ENCODE results near the gene PCDH15. TPM values are rescaled to one million over a fixed set of nuclear protein-coding genes. Genes with fewer than 3 reads are reported as not detected.
A peak's percentile ranks its signal among the peaks of the same experiment; 100 is the strongest.

The PCDH15 gene
- total RNA-seq, 4 donors from 2014 or later: 0.14 to 0.48 (median 0.37) TPM; not detected in 1

- Histone ChIP-seq H3K4me3 (no peak overlapping the region), H3K9me3 (no peaks in the 10 kb centered on the region), H3K27me3 (no peaks in the 10 kb centered on the region), H3K27ac (no peak overlapping the region), H3K4me1 (peaks cover 0 to 4% (median 0%) of the 10 kb centered on the region in 4 donors), H3K36me3 (no peaks in the 10 kb centered on the region)
- TF ChIP-seq POLR2A (IDR thresholded peaks at IDR 0.05) (no peak), POLR2AphosphoS5 (IDR thresholded peaks at IDR 0.05) (no peak), EP300 (IDR thresholded peaks at IDR 0.05; ENCODE audit: low read depth) (no peak), CTCF (IDR thresholded peaks at IDR 0.05) (no peak)
- in situ Hi-C loops (cut with MboI; ENCODE audit: low pct_ligation_motif_present in 1 of 4, low pct_unique_long_range_greater_than_20kb in 1 of 4, low sequenced_read_pairs in 3 of 4) (no loop called here), intact Hi-C loops (cut with DNase I; ENCODE audit: low total_unique reads) (no loop called here)
- 18 to 25% methylated on average over 1 of the region's 1 CpG for WGBS, 2 donors (ENCODE audit: low coverage in 1 of 2)
- DNase-seq: no peak
Measured at GRCh38 chr10:53843736-53844362, 957.2 kb downstream of the PCDH15 start.

GRCh38 chr10:53841483-53842145 is 959.4 kb downstream of the PCDH15 start:
- Histone ChIP-seq H3K27me3 (no peaks in the 10 kb centered on the region), H3K9me3 (no peaks in the 10 kb centered on the region), H3K4me1 (peaks cover 0 to 4% (median 0%) of the 10 kb centered on the region in 4 donors), H3K36me3 (no peaks in the 10 kb centered on the region), H3K4me3 (no peak overlapping the region), H3K27ac (no peak overlapping the region)
- no peak for TF ChIP-seq CTCF (IDR thresholded peaks at IDR 0.05)
- no peak for TF ChIP-seq EP300 (IDR thresholded peaks at IDR 0.05; ENCODE audit: low read depth)
- TF ChIP-seq POLR2A (IDR thresholded peaks at IDR 0.05): no peak
- TF ChIP-seq POLR2AphosphoS5 (IDR thresholded peaks at IDR 0.05): no peak
- intact Hi-C loops (cut with DNase I; ENCODE audit: low total_unique reads) (no loop called here), in situ Hi-C loops (cut with MboI; ENCODE audit: low pct_ligation_motif_present in 1 of 4, low pct_unique_long_range_greater_than_20kb in 1 of 4, low sequenced_read_pairs in 3 of 4) (no loop called here)
- WGBS, 2 donors (ENCODE audit: low coverage in 1 of 2): 69 to 73% methylated on average over 9 of the region's 9 CpGs
- no peak for DNase-seq

- Histone ChIP-seq H3K4me3 (no peak overlapping the region), H3K27me3 (no peaks in the 10 kb centered on the region), H3K4me1 (peaks cover 0 to 4% (median 0%) of the 10 kb centered on the region in 4 donors), H3K27ac (no peak overlapping the region), H3K36me3 (no peaks in the 10 kb centered on the region), H3K9me3 (no peaks in the 10 kb centered on the region)
- in situ Hi-C loops (cut with MboI; ENCODE audit: low pct_ligation_motif_present in 1 of 4, low pct_unique_long_range_greater_than_20kb in 1 of 4, low sequenced_read_pairs in 3 of 4) (no loop called here), intact Hi-C loops (cut with DNase I; ENCODE audit: low total_unique reads) (no loop called here)
- no peak for DNase-seq
- TF ChIP-seq POLR2AphosphoS5 (IDR thresholded peaks at IDR 0.05): no peak
- no peak for TF ChIP-seq POLR2A (IDR thresholded peaks at IDR 0.05)
- no peak for TF ChIP-seq CTCF (IDR thresholded peaks at IDR 0.05)
- no peak for TF ChIP-seq EP300 (IDR thresholded peaks at IDR 0.05; ENCODE audit: low read depth)
- 59 to 97% methylated on average over 3 to 4 of the region's 4 CpGs for WGBS, 2 donors (ENCODE audit: low coverage in 1 of 2)
Measured at GRCh38 chr10:53840653-53841052, 960.4 kb downstream of the PCDH15 start.

- 5 to 12% methylated on average over 2 of the region's 2 CpGs for WGBS, 2 donors (ENCODE audit: low coverage in 1 of 2)
- in situ Hi-C loops (cut with MboI; ENCODE audit: low pct_ligation_motif_present in 1 of 4, low pct_unique_long_range_greater_than_20kb in 1 of 4, low sequenced_read_pairs in 3 of 4) (no loop called here), intact Hi-C loops (cut with DNase I; ENCODE audit: low total_unique reads) (no loop called here)
- Histone ChIP-seq H3K9me3 (no peaks in the 10 kb centered on the region), H3K27ac (no peak overlapping the region), H3K36me3 (no peaks in the 10 kb centered on the region), H3K4me3 (no peak overlapping the region), H3K27me3 (no peaks in the 10 kb centered on the region), H3K4me1 (peaks cover 0 to 4% (median 0%) of the 10 kb centered on the region in 4 donors)
- no peak for DNase-seq
- TF ChIP-seq POLR2A (IDR thresholded peaks at IDR 0.05): no peak
- TF ChIP-seq CTCF (IDR thresholded peaks at IDR 0.05): peak; percentile 34 to 52 (median 46)
Measured at GRCh38 chr10:53839440-53840039, 961.5 kb downstream of the PCDH15 start.
